GM12873 (cell line): ENCODE results near the gene NDUFS2.

ENCODE experiments used
- CTCF ChIP-seq: IDR thresholded peaks from 2 replicates; pipeline ENCODE4 v1.5.1; 2012; ENCODE audit warnings: low read depth, mild to moderate bottlenecking, moderate library complexity, low read length, control low read depth; ENCODE audit not compliant: insufficient read depth; ENCODE audit errors: missing control alignments

The NDUFS2 gene

GRCh38 chr1:161261261-161262235 is 59.4 kb downstream of the NDUFS2 start:
- TF ChIP-seq CTCF = no peak
